RWPE2 (cell line): Measurements from ENCODE around the gene RNU2-63P.
"Not testable (repeated sequence)": the region's sequence is repeated elsewhere in the genome, so short reads cannot be mapped to it uniquely, and the experiment has no call there.

Experiments used
- ATAC-seq: fragments of 200-7000 bp; cut with Tn5 transposase; 3 replicates; pipeline ENCODE4 v1.9.1; 2021; ENCODE audit warnings: low read depth
- DNase-seq: peaks from one replicate; pipeline ENCODE4 v3.0.0-alpha.2; 2020; ENCODE audit warnings: low spot score
- H3K27ac ChIP-seq: fragments of 450-650 bp; 2 replicates; pipeline ENCODE4 v1.5.1; 2017; ENCODE audit warnings: mild to moderate bottlenecking; ENCODE audit not compliant: poor library complexity, severe bottlenecking
- H3K27me3 ChIP-seq: fragments of 250-450 bp; sonication (Bioruptor Pico); 2 replicates; pipeline ENCODE4 v1.5.1; 2021; ENCODE audit warnings: mild to moderate bottlenecking, moderate library complexity; ENCODE audit not compliant: insufficient read depth, poor library complexity, severe bottlenecking
- H3K36me3 ChIP-seq: fragments of 250-450 bp; sonication (Bioruptor Pico); 2 replicates; pipeline ENCODE4 v1.5.1; 2020; ENCODE audit warnings: low read depth, mild to moderate bottlenecking, moderate library complexity
- H3K4me1 ChIP-seq: fragments of 250-450 bp; sonication (Bioruptor Pico); 2 replicates; pipeline ENCODE4 v1.5.1; 2021; ENCODE audit warnings: mild to moderate bottlenecking, moderate library complexity; ENCODE audit not compliant: insufficient read depth, poor library complexity, severe bottlenecking
- H3K4me3 ChIP-seq: fragments of 250-450 bp; sonication (Bioruptor Pico); 2 replicates; pipeline ENCODE4 v1.5.1; 2021; ENCODE audit warnings: mild to moderate bottlenecking, moderate library complexity; ENCODE audit not compliant: severe bottlenecking
- H3K9me3 ChIP-seq: fragments of 250-450 bp; sonication (Bioruptor Pico); 2 replicates; pipeline ENCODE4 v1.5.1; 2021; ENCODE audit warnings: mild to moderate bottlenecking, moderate library complexity; ENCODE audit not compliant: severe bottlenecking
- CTCF ChIP-seq: fragments of 450-650 bp; IDR thresholded peaks from one replicate; pipeline ENCODE4 v1.5.1; 2017; ENCODE audit warnings: mild to moderate bottlenecking, moderate library complexity; ENCODE audit not compliant: poor library complexity, severe bottlenecking

Gene RNU2-63P

GRCh38 chr2:88053934-88054781, 37.8 kb upstream of the RNU2-63P start:
- Histone ChIP-seq H3K36me3 (peaks cover 6% of the 10 kb centered on the region; the same call in 1 of the 2 replicates), H3K9me3 (no peaks in the 10 kb centered on the region), H3K4me3 (peak overlapping the region; percentile 83), H3K27me3 (no peaks in the 10 kb centered on the region), H3K4me1 (peaks cover 9% of the 10 kb centered on the region), H3K27ac (peak overlapping the region; percentile 75)
- no peak for TF ChIP-seq CTCF
- DNase-seq (no peak), ATAC-seq (no peak)

GRCh38 chr2:88053296-88053695, 36.9 kb upstream of the RNU2-63P start:
- TF ChIP-seq CTCF, result no peak
- DNase-seq (no peak), ATAC-seq (no peak)
- Histone ChIP-seq H3K4me3 (no peak overlapping the region), H3K27me3 (no peaks in the 10 kb centered on the region), H3K27ac (no peak overlapping the region), H3K9me3 (no peaks in the 10 kb centered on the region), H3K4me1 (peaks cover 9% of the 10 kb centered on the region), H3K36me3 (peaks cover 6% of the 10 kb centered on the region; the same call in 1 of the 2 replicates)

GRCh38 chr2:88051792-88052191, 35.4 kb upstream of the RNU2-63P start:
- ATAC-seq (no peak), DNase-seq (no peak)
- TF ChIP-seq CTCF, result no peak
- Histone ChIP-seq H3K4me1 (peaks cover 9% of the 10 kb centered on the region), H3K9me3 (no peaks in the 10 kb centered on the region), H3K27me3 (no peaks in the 10 kb centered on the region), H3K36me3 (peaks cover 6% of the 10 kb centered on the region; the same call in 1 of the 2 replicates), H3K27ac (no peak overlapping the region), H3K4me3 (no peak overlapping the region)

GRCh38 chr2:88049622-88050021, 33.3 kb upstream of the RNU2-63P start:
- Histone ChIP-seq H3K27ac (no peak overlapping the region), H3K4me1 (peaks cover 9% of the 10 kb centered on the region), H3K4me3 (no peak overlapping the region), H3K9me3 (no peaks in the 10 kb centered on the region), H3K27me3 (no peaks in the 10 kb centered on the region), H3K36me3 (peaks cover 6% of the 10 kb centered on the region; the same call in 1 of the 2 replicates)
- DNase-seq (no peak), ATAC-seq (no peak)
- no peak for TF ChIP-seq CTCF

- DNase-seq, result no peak
- no peak overlapping the region for H3K27ac ChIP-seq
- no peaks in the 10 kb centered on the region for H3K9me3 ChIP-seq
- H3K27me3 ChIP-seq, result no peaks in the 10 kb centered on the region
- peaks cover under 1% of the 10 kb centered on the region for H3K4me1 ChIP-seq
- no peak overlapping the region for H3K4me3 ChIP-seq
- H3K36me3 ChIP-seq, result peaks cover 3% of the 10 kb centered on the region; the same call in 1 of the 2 replicates
- no peak for ATAC-seq
- TF ChIP-seq CTCF, result no peak
Measured at GRCh38 chr2:88048541-88048940, 32.2 kb upstream of the RNU2-63P start.

- not testable (repeated sequence) for H3K4me3 ChIP-seq, H3K4me1 ChIP-seq, H3K27me3 ChIP-seq, DNase-seq, H3K27ac ChIP-seq, ATAC-seq, H3K36me3 ChIP-seq, H3K9me3 ChIP-seq
Measured at GRCh38 chr2:88045561-88045960, 29.2 kb upstream of the RNU2-63P start.
